ENCODE measurements around the gene BCOR.

- no peak for TF ChIP-seq POLR2A (IDR thresholded peaks at IDR 0.05)
- TF ChIP-seq, protein P1, sequence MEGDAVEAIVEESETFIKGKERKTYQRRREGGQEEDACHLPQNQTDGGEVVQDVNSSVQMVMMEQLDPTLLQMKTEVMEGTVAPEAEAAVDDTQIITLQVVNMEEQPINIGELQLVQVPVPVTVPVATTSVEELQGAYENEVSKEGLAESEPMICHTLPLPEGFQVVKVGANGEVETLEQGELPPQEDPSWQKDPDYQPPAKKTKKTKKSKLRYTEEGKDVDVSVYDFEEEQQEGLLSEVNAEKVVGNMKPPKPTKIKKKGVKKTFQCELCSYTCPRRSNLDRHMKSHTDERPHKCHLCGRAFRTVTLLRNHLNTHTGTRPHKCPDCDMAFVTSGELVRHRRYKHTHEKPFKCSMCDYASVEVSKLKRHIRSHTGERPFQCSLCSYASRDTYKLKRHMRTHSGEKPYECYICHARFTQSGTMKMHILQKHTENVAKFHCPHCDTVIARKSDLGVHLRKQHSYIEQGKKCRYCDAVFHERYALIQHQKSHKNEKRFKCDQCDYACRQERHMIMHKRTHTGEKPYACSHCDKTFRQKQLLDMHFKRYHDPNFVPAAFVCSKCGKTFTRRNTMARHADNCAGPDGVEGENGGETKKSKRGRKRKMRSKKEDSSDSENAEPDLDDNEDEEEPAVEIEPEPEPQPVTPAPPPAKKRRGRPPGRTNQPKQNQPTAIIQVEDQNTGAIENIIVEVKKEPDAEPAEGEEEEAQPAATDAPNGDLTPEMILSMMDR (IDR thresholded peaks at IDR 0.05): no peak
These were observed 46.8 kb upstream of the BCOR start for GRCh38 chrX:40144576-40144975.
